Measurements from ENCODE around the gene EPYC.

Gene EPYC
- total RNA-seq: 0 to 0.03 (median 0) reads per million in 18 experiments

GRCh38 chr12:91004872-91005271, at the start of gene EPYC:
Gene EPYC (minus strand): TSS chr12:91004972. CDS start chr12:91002565, 2,407 bp downstream.
- no peak for DNase-seq

GRCh38 chr12:91053951-91054715, 49.4 kb upstream of the EPYC start:
- no peak for DNase-seq

GRCh38 chr12:91052026-91052425, 47.3 kb upstream of the EPYC start:
- no peak for DNase-seq

- DNase-seq: no peak
These were observed 39.8 kb upstream of the EPYC start for GRCh38 chr12:91044586-91044985.

GRCh38 chr12:91043408-91043807, 38.6 kb upstream of the EPYC start:
- DNase-seq: no peak

- no peak for DNase-seq
These were observed 35.5 kb upstream of the EPYC start for GRCh38 chr12:91040096-91040755.

GRCh38 chr12:91037276-91037675, 32.5 kb upstream of the EPYC start:
- DNase-seq: no peak

GRCh38 chr12:91033251-91033650, 28.5 kb upstream of the EPYC start:
- no peak for DNase-seq

- no peak for DNase-seq
These were observed 18.7 kb upstream of the EPYC start for GRCh38 chr12:91023326-91024004.

- peak; percentile 15 to 32 for DNase-seq
These were observed 16.3 kb upstream of the EPYC start for GRCh38 chr12:91021076-91021475.

- DNase-seq: no peak
These were observed 14.7 kb upstream of the EPYC start for GRCh38 chr12:91019455-91019854.

GRCh38 chr12:91017511-91018263, 12.9 kb upstream of the EPYC start:
- no peak for DNase-seq

- DNase-seq: no peak
These were observed 12.3 kb upstream of the EPYC start for GRCh38 chr12:91017043-91017442.

GRCh38 chr12:91009319-91009950, 4.7 kb upstream of the EPYC start:
- no peak for DNase-seq

GRCh38 chr12:91007531-91008290, 2.9 kb upstream of the EPYC start:
- DNase-seq: no peak

GRCh38 chr12:91003737-91004136, 1.0 kb downstream of the EPYC start:
- DNase-seq: no peak

GRCh38 chr12:91001306-91001705, 3.5 kb downstream of the EPYC start:
- DNase-seq: no peak

- no peak for DNase-seq
These were observed 4.8 kb downstream of the EPYC start for GRCh38 chr12:90999966-91000365.

- no peak for DNase-seq
These were observed 5.2 kb downstream of the EPYC start for GRCh38 chr12:90999527-90999926.

GRCh38 chr12:90995010-90995409, 9.8 kb downstream of the EPYC start:
- DNase-seq: no peak

- no peak for DNase-seq
These were observed 12.8 kb downstream of the EPYC start for GRCh38 chr12:90991952-90992465.
